Activated naive CD8-positive, alpha-beta T cell treated with anti-CD3 and anti-CD28 coated beads, Interleukin-2, amount 10 ng/mL, durations not matched to agents 7 days and 5 days (primary cell): ENCODE measurements around the gene TUBGCP3. TPM values are rescaled to one million over a fixed set of nuclear protein-coding genes. Genes with fewer than 3 reads are reported as not detected.

Source experiments
- ATAC-seq: fragments of 150-1000 bp; cut with Tn5 transposase; one replicate; pipeline ENCODE4 v1.10.0; 2021; ENCODE audit warnings: low read depth, moderate library complexity
- POLR2A ChIA-PET: fragments of 350-600 bp; sonication (Branson Sonifier 250); formaldehyde crosslinking; loops from one replicate; lab custom pipeline; 2021; ENCODE audit warnings: antibody characterized with exemption; lab: Charles Lee
- DNase-seq: peaks from one replicate; pipeline ENCODE4 v3.0.0; 2021
- H3K27ac Mint-ChIP-seq: one replicate; pipeline ENCODE4 v1.8.0; 2022; ENCODE audit warnings: mild to moderate bottlenecking, mixed read lengths
- H3K27me3 Mint-ChIP-seq: one replicate; pipeline ENCODE4 v1.8.0; 2022; ENCODE audit warnings: mild to moderate bottlenecking, moderate library complexity, mixed read lengths
- H3K36me3 Mint-ChIP-seq: one replicate; pipeline ENCODE4 v1.8.0; 2021; ENCODE audit warnings: mild to moderate bottlenecking, mixed read lengths
- H3K4me1 Mint-ChIP-seq: one replicate; pipeline ENCODE4 v1.8.0; 2021; ENCODE audit warnings: mixed read lengths
- H3K4me3 Mint-ChIP-seq: one replicate; pipeline ENCODE4 v1.8.0; 2022; ENCODE audit warnings: mild to moderate bottlenecking, moderate library complexity, mixed read lengths
- H3K9me3 Mint-ChIP-seq: one replicate; pipeline ENCODE4 v1.8.0; 2021; ENCODE audit warnings: mixed read lengths
- total RNA-seq, 2 experiments: library from RNA; stranded (reverse); gene quantifications; one replicate each; pipeline ENCODE4 v1.2.3, GENCODE V29; 2021

Gene TUBGCP3
- total RNA-seq, 2 experiments from 2014 or later = 62.4 to 63.3 TPM

DNA sequence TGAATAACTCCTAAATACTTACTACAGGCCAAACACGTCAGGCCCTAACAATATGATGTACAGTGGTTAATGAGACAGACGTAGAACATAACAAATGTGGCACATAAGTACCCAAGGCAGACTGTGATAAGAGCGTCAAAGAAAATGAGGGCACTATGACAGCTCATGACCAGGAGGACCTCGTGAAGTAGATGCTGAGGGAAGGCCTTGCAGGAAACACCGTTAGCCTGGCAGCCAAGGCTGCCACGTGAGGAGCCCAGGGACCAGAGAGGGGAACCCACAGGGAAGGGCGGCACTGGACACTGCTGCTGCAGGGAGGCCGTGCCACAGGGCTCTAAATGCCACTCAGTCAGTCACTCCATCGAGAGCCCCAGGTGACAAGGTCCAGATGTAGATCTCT, 5.7 kb downstream of the TUBGCP3 start:
- peaks cover 24% of the 10 kb centered on the region for H3K4me1 Mint-ChIP-seq
- ATAC-seq = no peak

DNA sequence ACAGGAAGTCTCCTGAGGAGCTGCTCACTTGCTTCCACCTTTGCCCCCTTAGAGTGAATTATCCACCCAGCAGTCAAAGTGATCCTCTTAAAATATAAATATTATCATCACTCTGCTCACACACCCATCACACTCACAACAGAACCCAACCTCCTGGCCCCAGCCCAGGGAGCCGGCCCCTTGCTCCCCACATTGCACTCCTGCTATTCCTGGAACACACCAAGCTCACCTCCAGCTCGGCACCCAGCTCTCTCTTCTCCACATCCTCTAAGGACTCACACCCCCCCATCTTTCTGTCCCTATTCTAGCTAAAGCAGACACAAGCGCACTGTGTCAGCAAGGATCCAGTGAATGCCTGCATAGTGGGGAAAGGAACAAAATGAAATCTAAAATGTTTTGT, 7.0 kb downstream of the TUBGCP3 start:
- Mint-ChIP-seq H3K27me3 (no peaks in the 10 kb centered on the region), H3K4me3 (no peak overlapping the region), H3K9me3 (peaks cover 8% of the 10 kb centered on the region), H3K36me3 (peaks cover 36% of the 10 kb centered on the region), H3K4me1 (peaks cover 16% of the 10 kb centered on the region), H3K27ac (no peak overlapping the region)
- DNase-seq (no peak), ATAC-seq (no peak)
- POLR2A ChIA-PET = no interaction called here

More for the DNA sequence above, 5.7 kb downstream of the TUBGCP3 start:
- Mint-ChIP-seq H3K27ac (no peak overlapping the region), H3K27me3 (no peaks in the 10 kb centered on the region), H3K4me3 (no peak overlapping the region), H3K9me3 (peaks cover 4% of the 10 kb centered on the region), H3K36me3 (peaks cover 30% of the 10 kb centered on the region)
- POLR2A ChIA-PET = no interaction called here
- no peak for DNase-seq

DNA sequence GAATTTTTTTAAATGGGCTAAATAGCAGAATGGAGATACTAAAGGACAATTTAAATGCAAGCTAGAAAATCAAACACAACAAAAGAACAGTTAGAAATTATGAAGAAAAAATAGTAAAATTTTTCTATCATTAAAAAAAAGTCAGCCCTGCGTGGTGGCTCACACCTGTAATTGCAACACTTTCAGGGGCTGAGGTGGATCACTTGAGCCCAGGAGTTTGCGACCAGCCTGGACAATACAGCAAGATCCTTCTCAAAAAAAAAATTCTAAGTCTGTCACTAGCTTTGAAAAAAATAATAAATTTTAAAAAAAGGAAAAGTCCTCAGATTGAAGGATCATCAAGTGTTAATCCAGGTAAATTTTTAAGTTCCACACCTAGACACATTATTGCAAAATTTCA, 7.7 kb downstream of the TUBGCP3 start:
- peaks cover 8% of the 10 kb centered on the region for H3K9me3 Mint-ChIP-seq
- POLR2A ChIA-PET = no interaction called here
- H3K4me3 Mint-ChIP-seq = no peak overlapping the region
- peaks cover 39% of the 10 kb centered on the region for H3K36me3 Mint-ChIP-seq
- H3K4me1 Mint-ChIP-seq = peaks cover 23% of the 10 kb centered on the region
- ATAC-seq (no peak), DNase-seq (no peak)
- no peaks in the 10 kb centered on the region for H3K27me3 Mint-ChIP-seq
- no peak overlapping the region for H3K27ac Mint-ChIP-seq

DNA sequence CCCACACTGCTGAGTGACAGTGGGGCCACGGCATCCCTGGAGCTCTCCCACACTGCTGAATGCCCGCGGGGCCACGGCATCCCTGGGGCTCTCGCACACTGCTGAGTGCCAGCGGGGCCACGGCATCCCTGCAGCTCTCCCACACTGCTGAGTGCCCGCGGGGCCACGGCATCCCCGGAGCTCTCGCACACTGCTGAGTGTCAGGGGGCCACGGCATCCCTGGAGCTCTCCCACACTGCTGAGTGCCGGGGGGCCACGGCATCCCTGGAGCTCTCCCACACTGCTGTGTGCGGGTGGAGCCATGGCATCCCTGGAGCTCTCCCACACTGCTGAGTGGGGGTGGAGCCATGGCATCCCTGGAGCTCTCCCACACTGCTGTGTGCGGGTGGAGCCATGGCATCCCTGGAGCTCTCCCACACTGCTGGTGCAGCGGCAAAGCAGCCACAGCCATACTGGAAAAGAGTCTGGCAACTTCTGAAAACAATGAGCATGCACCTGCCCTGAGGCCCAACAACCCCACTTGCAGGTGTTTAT, 8.6 kb downstream of the TUBGCP3 start:
- Mint-ChIP-seq H3K27me3 (no peaks in the 10 kb centered on the region), H3K9me3 (peaks cover 8% of the 10 kb centered on the region), H3K4me3 (no peak overlapping the region), H3K36me3 (peaks cover 39% of the 10 kb centered on the region), H3K27ac (no peak overlapping the region), H3K4me1 (peaks cover 26% of the 10 kb centered on the region)
- ATAC-seq (no peak), DNase-seq (no peak)
- POLR2A ChIA-PET = no interaction called here

DNA sequence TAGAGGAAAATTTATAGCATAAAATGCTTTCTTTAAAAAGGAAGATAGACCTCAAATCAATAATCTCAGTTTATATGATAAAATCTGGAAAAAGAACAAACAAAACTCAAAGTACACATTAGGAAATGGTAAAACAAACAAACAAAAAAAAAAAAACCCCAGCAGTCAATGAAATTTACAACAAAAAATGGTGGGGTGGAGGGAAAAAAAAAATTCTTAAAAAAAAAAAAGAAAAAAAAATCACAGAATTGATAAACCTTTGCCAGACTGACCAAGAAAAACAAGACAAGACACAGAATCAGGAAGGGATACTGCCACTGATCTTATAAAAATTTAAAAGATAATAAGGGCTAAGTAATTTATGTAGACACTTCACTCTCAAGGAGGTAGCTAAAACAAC, 11.2 kb downstream of the TUBGCP3 start:
- peaks cover 30% of the 10 kb centered on the region for H3K36me3 Mint-ChIP-seq
- H3K9me3 Mint-ChIP-seq = peaks cover 8% of the 10 kb centered on the region
- ATAC-seq (no peak), DNase-seq (no peak)
- POLR2A ChIA-PET = no interaction called here
- H3K27ac Mint-ChIP-seq = no peak overlapping the region
- peaks cover 25% of the 10 kb centered on the region for H3K4me1 Mint-ChIP-seq
- no peak overlapping the region for H3K4me3 Mint-ChIP-seq
- H3K27me3 Mint-ChIP-seq = no peaks in the 10 kb centered on the region

DNA sequence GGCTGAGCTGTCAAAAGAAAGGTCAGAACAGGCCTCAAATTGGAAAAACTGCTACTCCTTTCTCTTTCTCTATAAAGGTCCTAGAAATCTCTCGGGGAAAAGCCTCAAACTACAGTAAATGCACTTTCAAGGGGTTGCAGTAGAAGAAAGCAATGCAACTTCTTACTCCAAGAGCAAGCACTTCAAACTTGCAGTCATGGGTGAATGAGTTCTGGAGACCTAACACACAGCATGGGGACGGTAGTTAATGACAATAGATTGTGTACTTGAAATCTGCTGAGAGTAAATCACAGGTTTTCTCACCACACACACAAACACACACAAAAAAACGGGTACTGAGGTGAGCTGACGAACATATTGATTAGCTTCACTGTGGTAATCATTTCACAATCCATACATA, 11.8 kb downstream of the TUBGCP3 start:
- Mint-ChIP-seq H3K27ac (no peak overlapping the region), H3K27me3 (no peaks in the 10 kb centered on the region), H3K9me3 (peaks cover 8% of the 10 kb centered on the region), H3K36me3 (peaks cover 28% of the 10 kb centered on the region), H3K4me1 (peaks cover 26% of the 10 kb centered on the region), H3K4me3 (no peak overlapping the region)
- ATAC-seq (no peak), DNase-seq (no peak)
- POLR2A ChIA-PET = no interaction called here

DNA sequence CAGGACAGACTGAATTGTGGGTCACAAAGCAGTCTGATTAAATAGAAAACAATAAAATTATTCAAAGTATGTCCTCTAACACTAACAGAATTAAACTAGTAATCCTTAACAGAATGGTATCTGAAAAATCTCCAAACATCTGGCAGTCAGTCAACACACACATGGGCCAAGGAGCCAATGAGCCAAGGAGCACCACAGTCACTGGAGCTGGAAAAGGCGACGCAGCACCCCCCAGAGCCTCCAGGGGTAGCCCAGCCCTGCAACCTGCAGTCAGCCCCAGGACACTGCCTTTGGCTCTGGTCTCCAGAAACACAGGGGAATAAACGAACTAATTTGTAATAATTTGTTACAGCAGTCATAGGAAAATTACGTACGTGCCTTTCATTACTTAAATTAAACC, 12.3 kb downstream of the TUBGCP3 start:
- DNase-seq (no peak), ATAC-seq (no peak)
- Mint-ChIP-seq H3K27me3 (no peaks in the 10 kb centered on the region), H3K4me1 (peaks cover 26% of the 10 kb centered on the region), H3K9me3 (peaks cover 8% of the 10 kb centered on the region), H3K27ac (no peak overlapping the region), H3K36me3 (peaks cover 30% of the 10 kb centered on the region), H3K4me3 (no peak overlapping the region)
- POLR2A ChIA-PET = interaction anchor here (0.7 kb wide), 1 partner anchor 12 kb away, joined by 3 read pairs; the partner anchor contains the start of gene TUBGCP3

DNA sequence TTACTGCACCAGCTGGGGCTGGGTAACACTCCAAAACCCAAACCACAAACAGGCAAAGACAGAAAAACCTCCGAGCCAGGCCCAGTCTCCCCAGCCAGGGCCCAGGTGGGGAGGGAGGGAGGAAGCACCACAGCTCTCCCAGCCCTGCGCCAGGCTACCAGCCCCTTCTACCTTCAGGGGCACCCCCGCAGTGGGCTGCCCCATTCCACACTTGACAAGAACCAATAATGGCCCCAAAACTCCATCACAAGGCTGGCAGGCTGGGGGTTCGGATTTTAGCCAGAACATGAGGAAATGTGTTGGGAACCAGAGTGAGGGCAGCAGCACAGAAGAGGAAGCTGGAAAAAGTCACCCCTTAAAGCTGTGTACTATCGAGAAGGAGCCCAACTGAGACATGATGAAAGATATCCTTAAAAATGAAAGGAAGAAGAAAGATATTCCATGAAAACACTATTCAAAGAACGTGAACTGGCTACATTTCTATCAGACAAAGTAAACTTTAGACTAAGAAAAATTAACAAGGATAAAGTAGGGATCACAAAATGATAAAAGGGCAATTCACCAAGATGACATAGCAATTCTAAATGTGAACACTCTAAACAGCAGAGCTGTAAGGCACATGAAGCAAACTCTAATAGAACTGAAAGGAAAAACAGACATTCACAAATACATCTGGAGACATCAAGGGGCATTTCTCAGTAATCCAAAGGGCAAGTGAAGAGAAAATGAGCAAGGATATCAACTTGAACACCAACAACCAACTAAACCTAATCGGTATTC, 12.9 kb downstream of the TUBGCP3 start:
- peaks cover 30% of the 10 kb centered on the region for H3K36me3 Mint-ChIP-seq
- ATAC-seq (no peak), DNase-seq (no peak)
- H3K27ac Mint-ChIP-seq = no peak overlapping the region
- POLR2A ChIA-PET = interaction anchor here (0.7 kb wide), 1 partner anchor 13 kb away, joined by 3 read pairs; the partner anchor contains the start of gene TUBGCP3
- H3K4me1 Mint-ChIP-seq = peaks cover 26% of the 10 kb centered on the region
- peaks cover 8% of the 10 kb centered on the region for H3K9me3 Mint-ChIP-seq
- H3K4me3 Mint-ChIP-seq = no peak overlapping the region
- no peaks in the 10 kb centered on the region for H3K27me3 Mint-ChIP-seq

DNA sequence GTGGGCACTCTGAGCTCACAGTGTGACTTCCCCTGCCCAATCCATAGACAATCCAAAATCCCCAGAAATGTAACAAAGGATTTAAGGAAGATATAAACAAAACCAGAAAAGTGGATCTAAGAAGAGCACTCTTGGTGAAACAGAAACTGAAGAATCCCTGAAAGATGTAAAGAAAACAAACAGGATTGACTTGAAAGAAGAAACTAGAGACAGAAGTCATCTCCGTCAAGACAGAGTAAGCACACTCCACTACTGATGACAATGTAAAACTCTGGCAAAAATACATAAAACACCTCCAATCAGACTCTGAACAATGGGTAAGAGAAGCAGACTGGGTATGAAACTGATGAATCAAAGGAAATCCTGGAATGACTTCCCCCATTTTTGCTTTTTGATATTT, 13.5 kb downstream of the TUBGCP3 start:
- peaks cover 28% of the 10 kb centered on the region for H3K36me3 Mint-ChIP-seq
- H3K4me3 Mint-ChIP-seq = no peak overlapping the region
- ATAC-seq = no peak
- POLR2A ChIA-PET = interaction anchor here (1.3 kb wide), 1 partner anchor 13 kb away, joined by 3 read pairs; no protein-coding TSS in a partner anchor
- no peaks in the 10 kb centered on the region for H3K27me3 Mint-ChIP-seq
- H3K27ac Mint-ChIP-seq = no peak overlapping the region
- peaks cover 28% of the 10 kb centered on the region for H3K4me1 Mint-ChIP-seq
- H3K9me3 Mint-ChIP-seq = peaks cover 5% of the 10 kb centered on the region
- no peak for DNase-seq

DNA sequence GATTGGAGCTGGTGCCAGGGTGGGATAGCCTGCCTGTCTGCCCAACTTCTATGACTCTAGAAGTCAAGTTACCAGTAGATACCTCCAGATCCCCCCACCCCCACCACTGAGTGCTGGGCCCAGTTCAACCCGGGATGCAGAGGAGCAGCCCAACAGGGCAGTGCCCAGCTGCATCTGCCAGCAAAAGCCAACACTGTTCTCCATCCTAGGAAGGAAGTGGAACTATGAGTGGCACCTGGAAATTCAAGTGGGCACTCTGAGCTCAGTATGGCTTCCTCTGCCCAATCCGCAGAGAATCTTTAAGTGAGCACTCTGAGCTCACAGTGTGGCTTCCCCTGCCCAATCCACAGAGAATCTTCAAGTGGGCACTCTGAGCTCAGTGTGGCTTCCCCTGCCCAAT, 14.2 kb downstream of the TUBGCP3 start:
- Mint-ChIP-seq H3K27ac (no peak overlapping the region), H3K9me3 (peaks cover 5% of the 10 kb centered on the region), H3K4me1 (peaks cover 27% of the 10 kb centered on the region), H3K4me3 (no peak overlapping the region), H3K27me3 (no peaks in the 10 kb centered on the region), H3K36me3 (peaks cover 25% of the 10 kb centered on the region)
- no peak for ATAC-seq
- POLR2A ChIA-PET = interaction anchor here (1.3 kb wide), 1 partner anchor 14 kb away, joined by 3 read pairs; no protein-coding TSS in a partner anchor
- no peak for DNase-seq

DNA sequence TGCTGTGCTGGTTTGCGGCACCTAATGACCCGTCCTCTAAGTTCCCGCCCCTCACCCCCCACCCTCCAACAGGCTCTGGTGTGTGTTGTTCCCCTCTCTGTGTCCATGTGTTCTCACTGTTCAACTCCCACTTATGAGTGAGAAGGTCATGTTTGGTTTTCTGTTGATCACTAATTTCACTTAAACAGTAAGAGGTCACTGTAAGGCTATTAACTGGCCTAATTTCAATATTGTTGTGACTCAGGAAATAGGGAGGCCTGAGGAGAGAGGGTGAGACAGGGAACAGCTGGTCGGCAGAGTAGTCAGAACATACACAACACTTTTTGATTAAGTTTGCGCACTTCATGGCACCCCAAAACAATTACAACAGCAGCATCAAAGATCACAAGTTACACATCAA, 15.6 kb downstream of the TUBGCP3 start:
- Mint-ChIP-seq H3K9me3 (peaks cover 5% of the 10 kb centered on the region), H3K4me3 (no peak overlapping the region), H3K4me1 (peaks cover 25% of the 10 kb centered on the region), H3K27ac (no peak overlapping the region), H3K36me3 (peaks cover 22% of the 10 kb centered on the region), H3K27me3 (no peaks in the 10 kb centered on the region)
- ATAC-seq = no peak
- DNase-seq = no peak
- POLR2A ChIA-PET = no interaction called here

DNA sequence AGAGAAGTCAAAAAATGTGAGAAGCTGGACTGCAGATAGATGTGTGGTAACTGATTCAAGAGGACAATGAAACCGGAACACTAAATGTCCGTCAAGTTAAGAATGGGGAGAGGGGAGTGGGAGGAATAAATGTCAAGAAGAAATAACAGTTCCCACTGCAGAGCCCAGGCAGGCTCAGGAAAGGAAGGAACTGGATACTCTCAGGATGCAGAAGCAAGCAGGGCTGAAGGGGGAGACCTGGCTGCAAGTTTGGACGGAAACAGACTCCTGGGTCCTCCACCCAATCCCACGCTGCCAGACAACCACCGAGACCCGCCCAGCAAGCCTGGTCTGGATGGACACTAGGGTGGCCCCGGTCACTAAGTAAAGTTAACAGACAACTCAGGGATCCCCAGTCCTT, 18.1 kb downstream of the TUBGCP3 start:
- Mint-ChIP-seq H3K36me3 (peaks cover 16% of the 10 kb centered on the region), H3K4me1 (peaks cover 12% of the 10 kb centered on the region), H3K4me3 (no peak overlapping the region)

DNA sequence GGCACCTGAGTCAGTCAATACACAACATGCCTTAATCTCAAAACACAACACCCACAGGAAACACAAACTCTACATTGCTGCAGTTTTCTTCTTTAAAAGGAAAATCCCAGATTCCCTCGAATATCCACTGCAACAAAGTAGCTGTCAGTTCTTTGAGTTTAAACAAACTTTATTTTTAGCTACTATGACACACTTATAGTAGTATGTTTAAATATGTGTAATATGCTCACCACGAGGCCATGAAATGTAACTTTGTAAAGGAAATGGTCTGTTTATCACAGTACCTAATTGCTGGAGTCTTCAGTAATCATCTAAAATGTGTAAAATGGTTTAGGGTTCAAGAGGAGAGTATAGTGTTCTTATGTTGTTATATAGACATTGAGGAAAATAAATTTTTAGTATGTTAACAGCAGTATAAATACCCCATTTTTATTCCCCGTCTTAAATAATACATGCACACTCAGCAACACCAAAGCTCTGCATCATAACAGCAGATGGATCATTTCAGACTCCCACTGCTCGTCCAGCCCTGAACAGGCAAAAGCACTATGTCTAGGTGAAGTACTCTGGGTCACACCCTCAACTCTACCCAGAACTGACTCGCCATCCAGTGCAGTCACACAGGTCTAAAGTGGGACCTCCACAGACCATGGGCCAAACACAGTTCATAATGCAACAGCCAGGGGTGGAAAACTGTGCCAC, 20.6 kb downstream of the TUBGCP3 start:
- POLR2A ChIA-PET = no interaction called here
- ATAC-seq (no peak), DNase-seq (no peak)
- Mint-ChIP-seq H3K27me3 (no peaks in the 10 kb centered on the region), H3K9me3 (no peaks in the 10 kb centered on the region), H3K36me3 (peaks cover 18% of the 10 kb centered on the region), H3K4me1 (peaks cover 4% of the 10 kb centered on the region), H3K4me3 (no peak overlapping the region), H3K27ac (no peak overlapping the region)

More for the DNA sequence above, 18.1 kb downstream of the TUBGCP3 start:
- Mint-ChIP-seq H3K27me3 (no peaks in the 10 kb centered on the region), H3K27ac (no peak overlapping the region), H3K9me3 (no peaks in the 10 kb centered on the region)
- DNase-seq (no peak), ATAC-seq (no peak)
- POLR2A ChIA-PET = no interaction called here
